ENCODE measurements around the gene ATP6V1C2.

The ATP6V1C2 gene

DNA sequence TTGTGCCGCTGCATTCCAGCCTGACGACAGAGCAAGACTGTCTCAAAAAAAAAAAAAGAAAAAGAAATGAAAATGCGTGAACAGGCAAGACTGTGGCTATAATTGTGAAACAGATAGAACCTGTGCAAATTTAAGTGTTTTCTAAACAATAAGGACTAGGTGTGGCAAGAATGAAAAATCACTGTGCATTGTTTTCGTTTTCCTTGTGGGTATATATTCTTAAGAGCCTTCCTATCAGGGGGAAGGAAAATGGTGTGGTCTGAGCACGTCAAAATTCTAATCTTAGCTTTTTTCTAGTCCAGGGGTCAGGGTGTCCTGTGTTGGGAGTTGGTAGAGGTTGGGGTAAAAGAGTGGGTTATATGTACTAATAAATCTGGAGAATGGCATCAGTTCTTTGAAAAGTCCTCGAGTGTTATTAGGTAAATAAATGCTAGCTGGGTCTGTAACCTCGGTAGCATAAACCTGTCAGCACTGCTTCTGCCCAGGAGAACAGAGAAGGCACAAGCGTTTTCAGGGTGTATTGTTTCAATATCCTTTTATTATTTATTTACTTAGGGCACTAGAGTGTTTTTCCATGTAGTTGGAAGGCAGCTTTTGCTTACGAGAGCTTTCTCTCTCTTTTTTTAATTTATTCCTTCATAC is 11.6 kb downstream of the ATP6V1C2 start:
- FAIRE-seq = no peak

DNA sequence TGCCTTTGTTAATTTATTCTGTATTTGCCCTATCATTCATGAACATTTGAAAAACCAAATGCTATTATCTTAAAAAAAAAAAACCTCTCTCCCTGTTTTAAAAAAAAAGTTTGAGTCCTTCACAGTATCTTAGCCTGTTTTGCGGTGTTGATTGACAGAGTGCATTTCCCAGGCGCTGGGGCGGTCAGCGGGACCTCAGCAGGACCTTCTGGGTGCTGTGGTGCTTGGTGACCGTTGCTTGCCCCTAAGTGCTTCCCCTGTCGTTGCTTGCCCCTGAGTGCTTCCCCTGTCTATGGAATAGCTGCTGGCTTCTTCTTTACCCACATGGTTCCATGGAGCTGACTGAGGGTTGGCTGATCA is 12.1 kb downstream of the ATP6V1C2 start:
- FAIRE-seq = no peak

DNA sequence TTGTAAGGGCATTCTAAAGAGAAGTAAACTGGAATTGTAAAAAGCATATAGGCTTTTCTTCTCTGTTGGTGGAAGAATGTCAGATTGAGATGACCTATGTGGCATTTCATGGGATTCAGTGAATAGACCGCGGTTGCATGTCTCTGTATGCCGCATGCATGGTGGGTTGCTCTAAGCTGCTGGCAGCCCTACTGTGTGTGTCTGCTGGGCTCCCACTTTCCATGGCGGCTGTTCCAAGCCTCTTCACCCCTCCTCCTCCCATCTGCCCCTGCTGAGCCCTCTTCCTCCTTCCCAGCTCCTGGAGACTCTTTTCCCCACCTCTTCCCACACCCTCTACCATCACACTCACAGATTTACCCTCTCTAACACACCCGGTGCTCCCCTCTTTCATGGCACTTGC is 12.6 kb downstream of the ATP6V1C2 start:
- no peak for FAIRE-seq

DNA sequence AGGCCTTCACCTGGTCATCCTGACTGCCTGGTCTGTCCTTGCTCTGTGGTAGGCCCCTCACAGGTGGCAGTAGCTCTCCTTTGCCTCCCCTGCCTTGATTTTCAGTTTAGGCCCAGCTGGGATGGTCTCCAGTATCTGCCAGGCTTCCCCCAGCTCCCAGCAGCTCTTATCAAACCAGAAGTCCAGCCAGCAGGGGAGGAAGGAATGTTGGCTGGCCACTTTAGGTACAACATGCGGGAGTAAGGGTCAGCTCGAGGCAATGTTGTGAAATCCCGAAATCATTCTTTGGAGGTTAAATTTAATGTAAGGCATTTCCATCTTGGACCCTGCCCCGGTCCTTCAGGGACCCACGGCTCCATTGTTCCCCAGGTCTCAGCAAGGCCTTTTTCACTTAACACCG is 16.8 kb downstream of the ATP6V1C2 start:
- no peak for FAIRE-seq

DNA sequence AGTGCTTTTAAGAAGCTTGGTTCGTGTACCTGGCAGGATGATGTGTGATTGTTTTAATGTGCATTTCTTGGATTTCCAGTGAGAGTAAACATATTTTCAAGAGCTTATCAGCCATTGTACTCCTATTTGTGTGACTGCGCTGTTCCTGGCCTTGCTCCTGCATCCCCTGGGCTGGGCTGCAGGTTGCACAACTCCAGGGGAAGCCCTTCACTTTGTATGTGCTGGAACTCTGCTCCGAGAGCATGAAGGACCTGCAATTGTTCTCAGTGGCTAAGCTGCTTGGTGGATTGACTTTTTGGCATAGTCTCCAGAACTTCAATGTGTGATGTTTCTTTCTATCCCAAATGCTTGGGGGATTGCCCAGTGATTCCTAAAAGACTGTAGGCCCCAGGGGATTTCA is 18.8 kb downstream of the ATP6V1C2 start:
- no peak for FAIRE-seq

DNA sequence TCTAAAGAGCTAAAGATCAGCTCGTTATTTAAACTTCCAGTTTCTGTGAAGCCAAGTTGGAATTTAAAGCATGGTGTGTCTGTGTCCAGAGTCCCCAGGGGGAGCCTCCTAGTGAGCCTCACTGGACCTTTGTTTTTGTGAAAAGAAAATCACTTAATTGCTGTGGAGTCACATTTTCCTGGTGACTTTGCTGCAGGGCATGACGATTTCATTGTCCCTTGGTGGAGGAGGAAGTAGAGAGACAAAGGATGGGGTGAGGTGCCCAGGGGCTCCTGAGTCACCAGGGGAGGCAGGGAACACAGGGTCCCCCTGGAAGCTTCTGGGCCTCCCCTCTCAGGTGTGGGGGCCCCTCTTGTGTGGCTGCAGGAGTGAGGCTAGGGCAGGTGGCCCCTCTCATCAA is 19.7 kb downstream of the ATP6V1C2 start:
- no peak for FAIRE-seq

DNA sequence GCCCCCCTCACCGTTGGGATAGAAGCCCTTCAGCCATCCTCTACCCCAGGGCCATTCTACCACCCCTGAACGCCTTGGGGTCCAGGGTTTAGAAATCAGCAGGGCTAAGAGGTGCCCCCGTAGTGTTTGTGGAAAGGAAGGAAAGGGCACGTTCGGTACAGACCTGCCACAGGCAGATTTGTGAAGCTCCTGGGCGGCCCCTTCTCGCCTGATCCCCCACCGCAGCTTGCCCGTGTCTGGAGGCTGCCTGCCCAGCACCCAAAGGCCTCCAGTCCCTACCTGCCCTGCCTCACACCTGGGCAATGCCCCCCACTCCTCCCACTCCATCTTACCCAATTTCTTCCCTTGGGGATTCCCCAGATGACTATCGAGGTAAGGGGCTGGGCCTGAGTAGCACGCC is 21.2 kb downstream of the ATP6V1C2 start:
- no peak for FAIRE-seq

DNA sequence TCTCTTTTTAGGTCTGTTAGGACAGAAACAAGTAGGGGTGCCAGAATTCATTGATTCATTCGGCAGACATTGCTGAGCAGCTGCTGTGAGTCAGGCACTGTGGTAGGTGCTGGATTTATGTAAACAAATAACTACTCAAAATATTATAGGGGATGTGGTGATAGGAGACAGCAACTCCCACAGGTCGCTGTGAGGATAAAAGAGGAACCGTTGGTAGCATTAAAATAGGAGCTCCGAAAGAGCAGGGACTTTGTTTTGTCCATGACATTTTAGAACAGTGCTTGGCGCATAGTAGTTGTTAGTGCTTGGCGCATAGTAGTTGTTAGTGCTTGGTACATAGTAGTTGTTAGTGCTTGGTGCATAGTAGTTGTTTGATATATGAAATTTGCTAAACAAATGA is 29.2 kb downstream of the ATP6V1C2 start:
- FAIRE-seq = no peak

DNA sequence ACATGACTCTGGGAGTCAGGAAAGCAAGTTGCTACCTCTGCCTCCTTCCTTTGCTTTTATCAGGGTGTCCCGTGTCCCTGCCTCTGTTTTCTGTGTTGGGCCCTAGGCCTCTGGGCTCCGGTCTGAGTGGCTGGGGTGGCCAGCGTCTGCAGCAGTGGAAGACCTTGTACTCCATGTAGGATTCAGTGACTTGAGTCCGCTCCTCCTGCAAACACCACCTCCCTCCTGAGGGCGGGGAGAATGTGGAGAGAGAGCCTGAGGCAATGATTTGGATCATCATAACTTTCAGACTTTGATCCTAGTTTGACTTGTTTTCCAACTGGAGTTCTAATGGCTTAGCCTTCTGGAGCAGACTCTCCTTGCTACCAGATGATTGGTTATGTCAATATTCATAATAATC is 30.8 kb downstream of the ATP6V1C2 start:
- no peak for FAIRE-seq

DNA sequence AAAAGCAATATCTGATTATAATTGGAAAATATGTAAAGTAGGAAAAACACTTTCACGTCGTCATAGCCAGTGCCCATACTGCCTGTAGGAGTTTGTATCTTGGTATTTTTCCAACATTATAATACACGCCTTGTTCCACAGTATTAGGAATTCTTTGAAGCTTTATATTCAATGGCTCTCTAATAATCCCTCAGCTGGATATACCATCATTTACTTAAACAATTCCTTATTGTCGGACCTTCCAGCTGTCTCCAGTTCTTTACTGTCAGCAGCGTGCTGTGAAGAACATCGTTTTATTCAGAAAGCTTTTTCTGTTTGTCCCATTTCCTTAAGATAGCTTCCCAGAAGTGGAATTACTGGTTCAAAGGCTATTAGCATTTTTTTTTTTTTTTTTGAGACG is 31.7 kb downstream of the ATP6V1C2 start:
- FAIRE-seq = no peak

DNA sequence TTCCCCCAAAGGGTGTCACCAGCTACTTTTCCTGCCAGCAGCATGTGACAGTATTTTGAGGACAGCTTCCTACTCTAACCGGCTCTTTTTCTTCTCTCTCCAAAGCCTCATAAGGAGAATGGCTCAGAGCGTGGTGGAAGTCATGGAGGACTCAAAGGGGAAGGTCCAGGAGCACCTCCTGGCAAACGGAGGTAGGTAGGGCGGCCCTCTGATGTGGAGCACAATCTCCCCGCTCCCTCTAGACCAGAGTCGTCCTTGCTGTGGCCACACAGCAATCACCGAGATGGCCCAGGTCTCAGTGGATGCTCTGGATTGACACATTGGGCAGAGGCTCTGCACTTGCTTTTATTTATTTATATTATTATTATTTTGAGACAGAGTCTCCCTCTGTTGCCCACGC is 32.4 kb downstream of the ATP6V1C2 start:
- FAIRE-seq = no peak

DNA sequence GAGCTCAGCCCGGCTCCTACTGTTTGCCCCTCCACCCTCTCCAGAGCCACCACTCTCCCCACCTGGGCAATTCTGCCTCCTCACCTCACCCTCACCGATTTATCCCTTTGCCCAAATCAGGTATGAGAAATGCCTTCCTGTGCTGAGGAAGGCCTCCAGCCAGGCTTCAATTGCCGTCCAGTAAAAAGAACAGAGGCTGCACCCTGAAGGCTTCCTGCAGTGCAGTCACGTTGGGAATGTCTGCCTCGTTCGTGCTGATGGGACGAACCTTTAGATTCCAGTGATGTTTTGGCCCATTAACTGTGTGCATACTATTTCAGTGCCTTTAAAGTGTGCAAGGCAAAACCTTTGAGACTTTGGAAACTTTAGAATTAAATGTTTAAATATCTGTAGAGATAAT is 34.2 kb downstream of the ATP6V1C2 start:
- no peak for FAIRE-seq

DNA sequence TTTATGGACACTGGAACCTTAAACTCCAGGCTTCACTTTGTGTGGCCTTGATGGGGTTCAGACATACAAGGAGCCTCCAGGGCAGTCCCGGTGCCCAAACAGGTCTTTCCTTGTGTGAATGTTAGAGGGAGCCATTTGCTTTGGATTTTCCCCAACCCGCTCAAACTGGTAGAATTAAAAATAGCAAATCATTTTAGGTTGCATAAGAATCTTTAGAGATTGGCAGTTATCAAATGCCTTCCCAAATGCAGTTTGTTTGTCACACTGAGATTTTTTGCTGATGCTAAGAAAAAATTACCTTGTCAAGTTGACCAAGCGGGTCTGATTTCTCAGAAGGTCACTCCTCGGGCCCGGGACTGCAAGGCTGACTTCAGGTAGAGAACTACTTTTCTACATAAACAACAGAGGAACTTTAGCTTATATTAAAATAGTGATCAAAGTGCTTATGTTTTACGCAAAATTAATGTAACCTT is 36.4 kb downstream of the ATP6V1C2 start:
- no peak for FAIRE-seq

DNA sequence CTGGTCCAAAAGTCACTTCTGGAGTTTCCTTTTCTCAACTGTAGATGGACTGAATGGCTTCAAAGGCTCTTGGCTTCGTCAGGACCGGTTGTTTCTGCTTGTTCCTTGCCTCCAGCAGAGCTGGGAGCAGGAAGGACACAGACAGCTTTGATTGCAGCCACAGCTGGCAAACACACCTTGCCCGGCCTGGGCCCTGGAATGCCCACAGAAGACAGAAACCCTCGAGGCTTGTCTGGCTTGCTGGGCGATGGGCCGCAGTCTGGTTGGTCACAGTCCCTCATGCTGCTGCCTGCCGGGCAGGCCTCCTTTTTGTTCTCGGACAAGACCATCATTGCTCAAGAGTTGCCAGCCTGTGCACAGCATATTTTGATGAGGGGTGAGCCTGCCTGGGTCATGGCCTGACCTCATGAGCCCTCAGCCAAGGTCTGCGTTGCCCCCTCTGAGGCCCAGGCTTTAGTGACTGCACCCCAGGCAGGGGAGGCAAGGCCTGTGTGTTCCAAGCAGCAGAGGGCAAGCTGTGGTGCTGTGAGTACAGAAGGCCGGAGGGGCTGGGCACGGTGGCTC is 37.8 kb downstream of the ATP6V1C2 start:
- no peak for FAIRE-seq

DNA sequence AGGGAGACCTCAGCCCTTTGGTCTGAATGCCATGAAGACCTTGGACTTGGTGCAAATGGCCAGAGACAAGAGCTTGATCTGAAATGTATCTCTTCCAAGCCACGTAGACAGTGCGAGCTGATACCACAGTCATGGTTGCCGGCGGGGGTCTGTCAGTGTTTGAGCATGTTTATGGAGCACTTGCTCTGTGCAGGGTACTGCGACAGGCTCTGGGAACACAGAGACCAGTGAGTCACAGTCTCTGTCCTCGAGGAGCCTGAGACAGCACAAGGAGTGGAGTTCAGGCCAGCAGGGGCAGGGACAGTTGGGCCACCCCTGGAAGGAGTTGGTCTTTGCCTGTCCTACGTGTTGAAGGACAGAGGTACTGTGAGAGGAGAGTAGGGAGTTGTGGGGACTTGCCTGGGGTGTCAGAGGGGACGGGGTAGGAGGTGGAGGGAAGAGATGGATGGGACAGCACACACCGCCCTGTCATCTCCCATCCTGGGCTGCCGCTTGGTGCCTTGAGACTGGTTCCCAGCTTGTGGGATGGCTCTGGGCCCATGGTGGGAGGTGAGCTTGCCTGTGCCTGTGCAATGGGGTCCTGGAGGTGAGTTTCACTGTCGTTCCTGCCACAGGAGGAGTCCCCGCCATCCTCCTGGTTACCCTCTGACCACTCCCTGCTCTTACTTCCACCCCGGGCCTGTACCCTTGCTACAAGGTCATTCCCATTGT is 39.5 kb downstream of the ATP6V1C2 start:
- no peak for FAIRE-seq

DNA sequence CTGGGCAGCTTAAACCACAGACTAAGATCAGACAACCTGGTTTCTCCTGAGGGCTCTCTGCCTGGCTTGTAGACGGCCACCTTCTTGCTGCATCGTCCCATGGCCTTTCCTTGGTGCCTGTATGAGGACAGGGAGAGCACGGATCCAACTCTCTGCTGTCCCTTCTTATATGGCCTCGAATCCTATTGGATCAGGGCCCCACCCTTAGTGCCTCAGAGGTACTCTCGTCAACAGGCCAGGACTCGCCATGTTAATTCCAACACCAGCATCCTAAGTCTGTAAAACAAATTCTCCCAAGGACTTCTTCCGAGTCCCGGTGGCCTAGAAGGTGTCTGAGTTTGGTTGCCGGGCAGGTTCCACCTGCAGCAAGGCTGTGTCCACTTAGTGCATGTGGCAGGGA is 40.2 kb downstream of the ATP6V1C2 start:
- no peak for FAIRE-seq

DNA sequence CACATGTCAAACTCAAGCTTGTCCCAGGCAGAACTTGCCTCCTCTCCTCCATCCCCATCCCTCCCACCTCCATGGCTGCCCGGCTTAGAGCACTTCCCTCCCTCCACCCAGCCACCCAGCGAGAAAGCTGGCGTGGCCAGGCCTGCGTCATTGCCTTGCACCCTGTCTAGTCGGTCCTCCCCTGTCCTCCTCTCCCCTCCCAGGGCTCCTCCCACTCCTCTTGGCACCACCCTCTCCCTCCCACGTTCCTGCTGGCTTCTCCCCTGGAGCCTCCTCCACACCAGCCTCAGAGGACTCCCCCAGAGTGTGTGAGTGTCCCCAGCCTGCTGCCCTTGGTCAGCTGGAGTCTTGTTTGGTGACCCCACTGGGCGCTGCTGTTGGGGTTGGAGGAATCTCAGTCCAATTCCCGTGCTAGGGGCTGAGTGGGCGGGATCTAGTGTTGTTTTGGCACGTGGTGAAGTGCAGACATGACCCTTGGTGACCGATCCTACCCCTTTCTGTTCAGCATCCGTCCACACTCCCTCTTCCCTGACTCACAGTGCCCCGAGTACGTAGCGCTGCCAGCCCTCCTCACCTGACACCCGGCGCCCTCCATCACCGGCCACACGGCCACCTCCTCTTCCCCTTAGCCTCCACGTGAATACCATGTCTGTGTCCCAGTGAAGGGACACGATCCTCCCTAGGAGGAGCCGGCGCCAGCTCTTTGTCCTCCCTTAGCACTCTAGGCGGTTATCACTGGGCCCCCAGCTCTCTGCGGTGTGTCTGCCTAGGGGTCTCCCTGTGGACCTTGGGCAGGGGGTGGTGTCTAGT is 41.4 kb downstream of the ATP6V1C2 start:
- FAIRE-seq = no peak

DNA sequence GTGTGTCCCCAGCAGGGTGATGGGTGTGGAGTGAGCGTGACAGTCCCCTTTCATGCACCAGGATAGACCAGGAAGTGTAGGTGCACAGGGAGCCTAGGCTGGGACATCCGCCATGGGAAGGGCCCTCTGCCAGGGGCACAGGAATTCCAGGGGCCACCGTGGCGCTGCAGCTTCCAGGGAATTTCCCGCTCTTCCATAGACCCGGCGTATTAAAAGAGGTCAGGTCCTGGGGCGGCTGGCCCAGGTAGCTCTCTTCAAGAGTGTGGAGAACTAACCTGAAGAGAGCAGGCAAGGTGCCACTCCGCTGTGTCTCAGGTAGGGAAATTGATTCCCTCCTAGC is 42.0 kb downstream of the ATP6V1C2 start:
- FAIRE-seq = no peak

DNA sequence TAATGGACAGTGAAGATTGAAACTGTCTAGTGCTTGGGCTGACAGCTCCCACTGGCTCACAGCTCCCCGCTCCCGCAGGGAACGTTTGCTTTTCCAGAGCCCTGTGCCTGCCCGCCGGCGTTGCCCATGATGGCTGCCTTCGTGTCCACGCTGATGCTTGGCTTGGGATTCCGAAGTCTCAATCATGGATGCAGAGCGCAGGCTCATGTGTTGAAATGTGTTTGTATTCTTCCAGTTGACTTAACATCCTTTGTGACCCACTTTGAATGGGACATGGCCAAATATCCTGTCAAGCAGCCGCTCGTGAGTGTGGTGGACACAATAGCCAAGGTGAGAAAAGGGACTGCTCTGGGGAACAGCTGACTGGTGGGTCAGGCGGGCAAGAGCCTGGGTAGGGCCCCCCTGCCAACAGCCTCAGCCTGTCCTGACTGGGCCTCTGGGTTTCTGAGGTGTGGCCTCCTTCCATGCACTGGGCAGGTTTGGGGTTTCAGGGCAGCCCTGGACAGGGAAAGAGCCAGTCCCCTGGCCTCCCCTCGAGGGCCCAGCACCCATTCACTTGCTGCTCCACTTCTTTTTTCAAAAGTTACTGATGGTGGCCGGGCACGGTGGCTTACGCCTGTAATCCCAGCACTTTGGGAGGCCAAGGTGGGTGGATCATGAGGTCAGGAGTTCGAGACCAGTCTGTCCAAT is 42.8 kb downstream of the ATP6V1C2 start:
- FAIRE-seq = no peak

DNA sequence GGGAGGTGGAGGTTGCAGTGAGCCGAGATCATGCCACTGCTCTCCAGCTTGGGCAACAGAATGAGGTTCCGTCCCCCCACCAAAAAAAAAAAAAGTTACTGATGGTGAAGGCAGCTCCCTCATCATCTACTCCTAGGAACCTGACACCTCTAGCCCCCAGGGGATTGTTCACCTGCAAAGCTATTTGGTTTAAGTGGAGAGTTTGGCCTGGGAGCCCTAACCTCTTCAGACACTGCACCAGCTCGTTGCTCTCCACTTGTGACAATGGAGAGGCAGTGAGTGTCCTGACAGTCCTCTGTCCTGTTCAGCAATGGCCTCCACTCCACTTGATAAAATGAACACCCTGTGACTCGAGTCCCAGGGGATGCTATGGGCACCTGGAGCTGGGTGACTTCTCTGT is 43.5 kb downstream of the ATP6V1C2 start:
- no peak for FAIRE-seq

DNA sequence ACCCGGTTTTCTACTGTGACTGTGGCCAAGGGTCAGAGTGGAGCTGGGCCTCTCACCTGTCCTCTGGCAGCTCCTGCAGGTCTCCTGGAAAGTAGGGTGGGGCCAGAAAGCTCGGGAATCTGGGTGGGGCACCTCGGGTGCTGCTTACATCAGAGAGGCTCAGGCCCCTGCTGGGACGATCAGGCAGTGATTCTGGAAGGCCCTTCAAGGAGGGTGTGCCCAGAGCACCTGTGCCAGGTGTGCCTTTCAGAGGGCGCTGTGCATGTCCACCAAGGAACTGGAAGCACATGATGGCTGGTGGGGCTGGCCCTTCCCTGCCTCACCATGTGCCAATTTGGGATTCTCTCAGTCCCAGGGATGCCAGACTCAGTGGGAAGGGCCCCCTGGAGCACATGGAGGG is 44.0 kb downstream of the ATP6V1C2 start:
- no peak for FAIRE-seq

DNA sequence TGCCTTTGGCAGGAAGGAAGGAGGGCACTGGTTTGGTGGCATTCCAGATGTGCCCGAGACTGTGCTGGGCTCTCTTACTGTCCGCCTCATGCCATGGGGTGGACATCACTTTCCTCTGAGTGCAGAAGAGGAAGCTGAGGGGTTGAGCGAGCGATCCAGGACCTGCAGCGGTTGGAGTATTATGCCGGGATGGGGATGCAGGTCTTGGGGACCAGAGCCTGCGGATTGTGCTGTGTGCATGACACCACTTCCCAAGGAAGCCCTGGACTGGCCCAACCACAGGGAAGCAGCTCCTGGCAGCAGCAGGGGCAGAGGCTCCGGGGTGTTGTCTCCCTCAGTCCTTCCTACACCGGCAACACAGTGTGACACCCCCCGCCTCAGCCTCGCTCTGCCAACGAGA is 44.5 kb downstream of the ATP6V1C2 start:
- no peak for FAIRE-seq

DNA sequence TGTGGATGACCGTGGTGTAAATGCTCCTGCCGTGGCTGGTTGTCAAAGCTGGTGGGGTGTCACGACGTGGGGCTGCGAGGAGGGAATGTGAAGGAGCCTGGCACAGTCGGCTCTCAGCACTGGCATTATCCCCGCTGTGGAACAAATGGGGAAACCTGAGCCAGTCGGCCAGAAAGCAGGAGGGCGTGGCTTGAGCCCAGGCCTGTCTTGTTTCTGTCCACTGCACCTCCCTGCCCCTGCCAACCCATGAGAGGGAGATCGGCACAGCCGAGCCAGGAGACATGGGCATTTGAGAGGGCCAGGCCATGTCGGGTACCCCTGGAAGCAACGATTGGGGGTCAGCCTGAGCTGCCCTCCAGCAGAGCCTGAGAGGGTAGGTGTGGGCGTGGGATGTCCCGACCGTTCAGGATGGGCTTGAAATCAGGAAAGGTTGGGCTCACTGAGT is 46.7 kb downstream of the ATP6V1C2 start:
- no peak for FAIRE-seq

Data from colon (tissue), 2 donors.